Activated naive CD8-positive, alpha-beta T cell treated with anti-CD3 and anti-CD28 coated beads, Interleukin-2, amount 50 U/mL, for 24 hours (primary cell): Measurements from ENCODE around the gene TSHZ1.

ENCODE experiments used
- ATAC-seq: fragments of 150-1000 bp; cut with Tn5 transposase; one replicate; pipeline ENCODE4 v1.10.0; 2021
- DNase-seq: peaks from one replicate; pipeline ENCODE4 v3.0.0; 2021
- H3K27ac Mint-ChIP-seq: one replicate; pipeline ENCODE4 v1.8.0; 2021; ENCODE audit warnings: mild to moderate bottlenecking, mixed read lengths
- H3K27me3 Mint-ChIP-seq: one replicate; pipeline ENCODE4 v1.8.0; 2021; ENCODE audit warnings: mixed read lengths
- H3K36me3 Mint-ChIP-seq: one replicate; pipeline ENCODE4 v1.8.0; 2021; ENCODE audit warnings: low read depth, mixed read lengths
- H3K4me1 Mint-ChIP-seq: one replicate; pipeline ENCODE4 v1.8.0; 2021; ENCODE audit warnings: mixed read lengths
- H3K4me3 Mint-ChIP-seq: one replicate; pipeline ENCODE4 v1.8.0; 2021; ENCODE audit warnings: mild to moderate bottlenecking, moderate library complexity, mixed read lengths
- H3K9me3 Mint-ChIP-seq: one replicate; pipeline ENCODE4 v1.8.0; 2021; ENCODE audit warnings: mixed read lengths

Gene TSHZ1

GRCh38 chr18:75210274-75211001, at the start of gene TSHZ1:
TSHZ1 (plus strand) TSS chr18:75210797; CDS start chr18:75211877, 1,080 bp downstream.
- Mint-ChIP-seq H3K9me3 (no peaks in the 10 kb centered on the region), H3K27ac (peak within 1 kb of the TSS; percentile 97), H3K4me3 (peak within 1 kb of the TSS; percentile 95), H3K4me1 (peaks cover 60% of the 10 kb centered on the region), H3K27me3 (peaks cover 4% of the 10 kb centered on the region), H3K36me3 (peaks cover 6% of the 10 kb centered on the region)
- peak; percentile 52 for DNase-seq
- ATAC-seq = peak; percentile 23

GRCh38 chr18:75161256-75162028, 49.2 kb upstream of the TSHZ1 start:
- DNase-seq (peak; percentile 10), ATAC-seq (peak; percentile 53)
- Mint-ChIP-seq H3K4me1 (peaks cover 7% of the 10 kb centered on the region), H3K9me3 (no peaks in the 10 kb centered on the region), H3K36me3 (no peaks in the 10 kb centered on the region), H3K27me3 (no peaks in the 10 kb centered on the region), H3K4me3 (peak overlapping the region; percentile 78), H3K27ac (no peak overlapping the region)

- no peak for ATAC-seq
- peaks cover 7% of the 10 kb centered on the region for H3K4me1 Mint-ChIP-seq
- no peak overlapping the region for H3K27ac Mint-ChIP-seq
- DNase-seq = no peak
- H3K4me3 Mint-ChIP-seq = peak overlapping the region; percentile 10
- no peaks in the 10 kb centered on the region for H3K9me3 Mint-ChIP-seq
- no peaks in the 10 kb centered on the region for H3K36me3 Mint-ChIP-seq
- no peaks in the 10 kb centered on the region for H3K27me3 Mint-ChIP-seq
Observed at GRCh38 chr18:75162467-75162866, 48.1 kb upstream of the TSHZ1 start.

GRCh38 chr18:75162978-75163377, 47.6 kb upstream of the TSHZ1 start:
- Mint-ChIP-seq H3K27me3 (no peaks in the 10 kb centered on the region), H3K4me3 (no peak overlapping the region), H3K9me3 (no peaks in the 10 kb centered on the region), H3K4me1 (peaks cover 7% of the 10 kb centered on the region), H3K27ac (no peak overlapping the region), H3K36me3 (no peaks in the 10 kb centered on the region)
- DNase-seq (no peak), ATAC-seq (no peak)

- peaks cover 7% of the 10 kb centered on the region for H3K4me1 Mint-ChIP-seq
- H3K9me3 Mint-ChIP-seq = no peaks in the 10 kb centered on the region
- DNase-seq = no peak
Observed at GRCh38 chr18:75163736-75164135, 46.9 kb upstream of the TSHZ1 start.

GRCh38 chr18:75164479-75164878, 46.1 kb upstream of the TSHZ1 start:
- ATAC-seq = no peak
- H3K27me3 Mint-ChIP-seq = no peaks in the 10 kb centered on the region

More at GRCh38 chr18:75163736-75164135, 46.9 kb upstream of the TSHZ1 start:
- no peaks in the 10 kb centered on the region for H3K27me3 Mint-ChIP-seq
- no peak for ATAC-seq
- H3K36me3 Mint-ChIP-seq = no peaks in the 10 kb centered on the region
- H3K27ac Mint-ChIP-seq = no peak overlapping the region
- no peak overlapping the region for H3K4me3 Mint-ChIP-seq

GRCh38 chr18:75165926-75166325, 44.7 kb upstream of the TSHZ1 start:
- DNase-seq = no peak
- Mint-ChIP-seq H3K4me3 (no peak overlapping the region), H3K27me3 (no peaks in the 10 kb centered on the region), H3K27ac (no peak overlapping the region), H3K36me3 (no peaks in the 10 kb centered on the region), H3K9me3 (no peaks in the 10 kb centered on the region), H3K4me1 (peaks cover 7% of the 10 kb centered on the region)
- no peak for ATAC-seq

More at GRCh38 chr18:75164479-75164878, 46.1 kb upstream of the TSHZ1 start:
- Mint-ChIP-seq H3K27ac (no peak overlapping the region), H3K36me3 (no peaks in the 10 kb centered on the region), H3K4me1 (peaks cover 7% of the 10 kb centered on the region), H3K4me3 (no peak overlapping the region), H3K9me3 (no peaks in the 10 kb centered on the region)
- DNase-seq = no peak

GRCh38 chr18:75167137-75167536, 43.5 kb upstream of the TSHZ1 start:
- DNase-seq = no peak
- Mint-ChIP-seq H3K27ac (no peak overlapping the region), H3K9me3 (no peaks in the 10 kb centered on the region), H3K4me3 (no peak overlapping the region), H3K4me1 (no peaks in the 10 kb centered on the region), H3K27me3 (peaks cover under 1% of the 10 kb centered on the region), H3K36me3 (no peaks in the 10 kb centered on the region)
- ATAC-seq = no peak

- DNase-seq (no peak), ATAC-seq (no peak)
- Mint-ChIP-seq H3K36me3 (no peaks in the 10 kb centered on the region), H3K4me3 (no peak overlapping the region), H3K9me3 (no peaks in the 10 kb centered on the region), H3K27me3 (peaks cover 2% of the 10 kb centered on the region), H3K4me1 (peaks cover 3% of the 10 kb centered on the region), H3K27ac (no peak overlapping the region)
Observed at GRCh38 chr18:75167759-75168618, 42.6 kb upstream of the TSHZ1 start.

- Mint-ChIP-seq H3K27me3 (peaks cover 2% of the 10 kb centered on the region), H3K36me3 (no peaks in the 10 kb centered on the region), H3K4me1 (peaks cover 8% of the 10 kb centered on the region), H3K4me3 (no peak overlapping the region), H3K9me3 (no peaks in the 10 kb centered on the region), H3K27ac (no peak overlapping the region)
- DNase-seq = no peak
- ATAC-seq = no peak
Observed at GRCh38 chr18:75168619-75169018, 42.0 kb upstream of the TSHZ1 start.

GRCh38 chr18:75169411-75169810, 41.2 kb upstream of the TSHZ1 start:
- H3K9me3 Mint-ChIP-seq = no peaks in the 10 kb centered on the region
- ATAC-seq = no peak

GRCh38 chr18:75170022-75170789, 40.4 kb upstream of the TSHZ1 start:
- no peaks in the 10 kb centered on the region for H3K9me3 Mint-ChIP-seq
- DNase-seq (no peak), ATAC-seq (no peak)
- no peak overlapping the region for H3K4me3 Mint-ChIP-seq
- H3K27ac Mint-ChIP-seq = no peak overlapping the region
- peaks cover 2% of the 10 kb centered on the region for H3K27me3 Mint-ChIP-seq
- H3K4me1 Mint-ChIP-seq = peaks cover 14% of the 10 kb centered on the region
- no peaks in the 10 kb centered on the region for H3K36me3 Mint-ChIP-seq

More at GRCh38 chr18:75169411-75169810, 41.2 kb upstream of the TSHZ1 start:
- DNase-seq = no peak
- Mint-ChIP-seq H3K4me1 (peaks cover 14% of the 10 kb centered on the region), H3K36me3 (no peaks in the 10 kb centered on the region), H3K4me3 (no peak overlapping the region), H3K27me3 (peaks cover 2% of the 10 kb centered on the region), H3K27ac (no peak overlapping the region)

- Mint-ChIP-seq H3K36me3 (no peaks in the 10 kb centered on the region), H3K4me1 (peaks cover 14% of the 10 kb centered on the region)
- no peak for DNase-seq
Observed at GRCh38 chr18:75170916-75171315, 39.7 kb upstream of the TSHZ1 start.

More at GRCh38 chr18:75170916-75171315, 39.7 kb upstream of the TSHZ1 start:
- no peak for ATAC-seq
- Mint-ChIP-seq H3K27ac (no peak overlapping the region), H3K4me3 (no peak overlapping the region), H3K9me3 (no peaks in the 10 kb centered on the region), H3K27me3 (peaks cover 2% of the 10 kb centered on the region)
